Fibroblast of skin of left quadriceps (primary cell): Measurements from ENCODE around the gene KIF6.
"Not testable (repeated sequence)": the region's sequence is repeated elsewhere in the genome, so short reads cannot be mapped to it uniquely, and the experiment has no call there.

Source experiments
- DNase-seq, 2 experiments: peaks; one replicate each; pipeline ENCODE4 v3.0.0-alpha.2; 2013; ENCODE audit warnings: low read depth in 2 of 2

KIF6 gene

GRCh38 chr6:39289490-39289889 lies 435.7 kb downstream of the KIF6 start:
- no peak for DNase-seq

- no peak for DNase-seq
Measured at GRCh38 chr6:39287601-39288000, 437.6 kb downstream of the KIF6 start.

- not testable (repeated sequence) for DNase-seq
Measured at GRCh38 chr6:39286596-39286995, 438.6 kb downstream of the KIF6 start.

- DNase-seq: no peak
Measured at GRCh38 chr6:39282774-39283173, 442.4 kb downstream of the KIF6 start.

- DNase-seq: no peak
Measured at GRCh38 chr6:39281312-39281980, 443.8 kb downstream of the KIF6 start.

- DNase-seq: no peak
Measured at GRCh38 chr6:39280247-39280731, 444.9 kb downstream of the KIF6 start.
